ENCODE results near the gene KLHL34. TPM values are rescaled to one million over a fixed set of nuclear protein-coding genes. Genes with fewer than 3 reads are reported as not detected.

The KLHL34 gene
- total RNA-seq, 3 donors from 2014 or later = 0.32 TPM; not detected in 2

GRCh38 chrX:21678048-21678612 is 20.0 kb upstream of the KLHL34 start:
- TF ChIP-seq CTCF (IDR thresholded peaks at IDR 0.05) = no peak
- TF ChIP-seq POLR2A (IDR thresholded peaks at IDR 0.05) = no peak
- TF ChIP-seq POLR2AphosphoS5 (IDR thresholded peaks at IDR 0.05) = no peak
- intact Hi-C loops (cut with DNase I; ENCODE audit: low total_unique reads) = no loop called here
- peaks cover 0 to 17% of the 10 kb centered on the region in 2 donors for H3K27me3 ChIP-seq
- DNase-seq (ENCODE audit: low spot score in 2 of 2) = no peak
- no peak overlapping the region for H3K4me3 ChIP-seq
- no peak overlapping the region for H3K27ac ChIP-seq
- peaks cover 0 to 9% of the 10 kb centered on the region in 2 donors for H3K9me3 ChIP-seq
- no peaks in the 10 kb centered on the region for H3K4me1 ChIP-seq
- no peaks in the 10 kb centered on the region for H3K36me3 ChIP-seq

GRCh38 chrX:21675931-21676330 is 17.8 kb upstream of the KLHL34 start:
- TF ChIP-seq POLR2A (IDR thresholded peaks at IDR 0.05) = no peak
- TF ChIP-seq POLR2AphosphoS5 (IDR thresholded peaks at IDR 0.05) = no peak
- TF ChIP-seq CTCF (IDR thresholded peaks at IDR 0.05) = no peak
- intact Hi-C loops (cut with DNase I; ENCODE audit: low total_unique reads) = no loop called here
- Histone ChIP-seq H3K4me1 (no peaks in the 10 kb centered on the region), H3K4me3 (no peak overlapping the region), H3K36me3 (no peaks in the 10 kb centered on the region), H3K27me3 (peaks cover 0 to 21% of the 10 kb centered on the region in 2 donors), H3K9me3 (peaks cover 0 to 9% of the 10 kb centered on the region in 2 donors), H3K27ac (no peak overlapping the region)
- DNase-seq (ENCODE audit: low spot score in 2 of 2) = no peak

GRCh38 chrX:21674430-21675186 is 16.5 kb upstream of the KLHL34 start:
- H3K27me3 ChIP-seq = peaks cover 0 to 21% of the 10 kb centered on the region in 2 donors
- no peak overlapping the region for H3K4me3 ChIP-seq
- peaks cover 0 to 9% of the 10 kb centered on the region in 2 donors for H3K9me3 ChIP-seq
- TF ChIP-seq CTCF (IDR thresholded peaks at IDR 0.05) (no peak), POLR2A (IDR thresholded peaks at IDR 0.05) (no peak), POLR2AphosphoS5 (IDR thresholded peaks at IDR 0.05) (no peak)
- no peaks in the 10 kb centered on the region for H3K4me1 ChIP-seq
- no peaks in the 10 kb centered on the region for H3K36me3 ChIP-seq
- no peak for DNase-seq (ENCODE audit: low spot score in 2 of 2)
- no peak overlapping the region for H3K27ac ChIP-seq
- intact Hi-C loops (cut with DNase I; ENCODE audit: low total_unique reads) = no loop called here

- H3K27ac ChIP-seq = no peak overlapping the region
- H3K4me1 ChIP-seq = no peaks in the 10 kb centered on the region
- no peaks in the 10 kb centered on the region for H3K9me3 ChIP-seq
- H3K36me3 ChIP-seq = no peaks in the 10 kb centered on the region
- TF ChIP-seq CTCF (IDR thresholded peaks at IDR 0.05) (no peak), POLR2A (IDR thresholded peaks at IDR 0.05) (no peak), POLR2AphosphoS5 (IDR thresholded peaks at IDR 0.05) (no peak)
- H3K4me3 ChIP-seq = no peak overlapping the region
- no peak for DNase-seq (ENCODE audit: low spot score in 2 of 2)
- peaks cover 0 to 34% of the 10 kb centered on the region in 2 donors for H3K27me3 ChIP-seq
- intact Hi-C loops (cut with DNase I; ENCODE audit: low total_unique reads) = no loop called here
Observed at GRCh38 chrX:21666679-21667078, 8.5 kb upstream of the KLHL34 start.

GRCh38 chrX:21666252-21666651 is 8.1 kb upstream of the KLHL34 start:
- Histone ChIP-seq H3K4me1 (no peaks in the 10 kb centered on the region), H3K4me3 (no peak overlapping the region), H3K27me3 (peaks cover 0 to 38% of the 10 kb centered on the region in 2 donors), H3K36me3 (no peaks in the 10 kb centered on the region), H3K27ac (no peak overlapping the region), H3K9me3 (no peaks in the 10 kb centered on the region)
- DNase-seq (ENCODE audit: low spot score in 2 of 2) = no peak
- intact Hi-C loops (cut with DNase I; ENCODE audit: low total_unique reads) = no loop called here
- TF ChIP-seq POLR2AphosphoS5 (IDR thresholded peaks at IDR 0.05) (no peak), CTCF (IDR thresholded peaks at IDR 0.05) (no peak), POLR2A (IDR thresholded peaks at IDR 0.05) (no peak)

Data from breast epithelium (tissue), 4 donors.